ENCODE results near the gene RNU5B-1. TPM values are rescaled to one million over a fixed set of nuclear protein-coding genes. Genes with fewer than 3 reads are reported as not detected.

RNU5B-1 gene
- total RNA-seq, 1 experiment from 2014 or later, result not detected

DNA sequence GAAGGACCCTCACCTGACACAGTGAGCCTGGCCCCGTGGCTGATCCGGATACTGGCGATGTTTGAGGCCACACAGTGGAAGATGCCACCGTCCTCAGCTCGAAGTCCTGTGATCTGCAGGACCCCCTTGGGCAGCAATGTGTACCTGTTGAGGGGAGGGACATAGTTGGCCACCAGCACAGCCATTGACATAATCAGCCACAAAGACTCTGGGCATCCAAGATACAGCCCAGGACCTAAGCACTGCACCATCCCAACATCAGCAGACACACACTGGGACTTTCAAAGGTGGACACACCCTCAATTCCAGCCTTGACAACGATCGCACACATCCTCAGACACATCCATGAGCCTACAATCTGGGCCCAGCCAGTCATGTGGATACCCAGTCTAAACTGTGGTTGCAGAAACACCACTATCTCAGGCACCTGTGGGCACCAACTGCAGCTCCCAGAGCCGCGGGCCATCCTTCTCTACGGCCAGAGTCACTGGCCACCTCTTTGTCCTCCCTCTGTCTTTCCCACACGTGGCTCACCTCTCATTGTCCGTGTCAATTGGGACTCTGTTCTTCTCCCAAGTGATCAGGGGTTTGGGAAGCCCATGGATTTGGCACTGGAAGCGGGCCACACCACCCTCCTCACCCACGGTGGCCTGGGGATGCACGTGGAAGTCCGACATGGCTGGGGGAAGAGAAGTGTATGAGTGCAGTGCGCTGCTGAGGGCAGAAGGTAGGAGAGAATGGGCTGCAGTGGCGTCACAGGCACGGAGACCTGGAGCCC, 31.0 kb downstream of the RNU5B-1 start:
- H3K9me3 ChIP-seq (ENCODE audit: low read depth, low read length, poor library complexity, severe bottlenecking), result no peaks in the 10 kb centered on the region
- ChIA-PET POLR2A (ENCODE audit: low non-redundant PET) (no interaction called here), CTCF (no interaction called here)
- H3K27ac ChIP-seq (ENCODE audit: low read depth, low read length, poor library complexity, severe bottlenecking), result no peak overlapping the region
- TF ChIP-seq EZH2 (IDR thresholded peaks at IDR 0.05; ENCODE audit: borderline replicate concordance, low read depth, low read length, poor library complexity, severe bottlenecking), result no peak
- TF ChIP-seq, protein P1, sequence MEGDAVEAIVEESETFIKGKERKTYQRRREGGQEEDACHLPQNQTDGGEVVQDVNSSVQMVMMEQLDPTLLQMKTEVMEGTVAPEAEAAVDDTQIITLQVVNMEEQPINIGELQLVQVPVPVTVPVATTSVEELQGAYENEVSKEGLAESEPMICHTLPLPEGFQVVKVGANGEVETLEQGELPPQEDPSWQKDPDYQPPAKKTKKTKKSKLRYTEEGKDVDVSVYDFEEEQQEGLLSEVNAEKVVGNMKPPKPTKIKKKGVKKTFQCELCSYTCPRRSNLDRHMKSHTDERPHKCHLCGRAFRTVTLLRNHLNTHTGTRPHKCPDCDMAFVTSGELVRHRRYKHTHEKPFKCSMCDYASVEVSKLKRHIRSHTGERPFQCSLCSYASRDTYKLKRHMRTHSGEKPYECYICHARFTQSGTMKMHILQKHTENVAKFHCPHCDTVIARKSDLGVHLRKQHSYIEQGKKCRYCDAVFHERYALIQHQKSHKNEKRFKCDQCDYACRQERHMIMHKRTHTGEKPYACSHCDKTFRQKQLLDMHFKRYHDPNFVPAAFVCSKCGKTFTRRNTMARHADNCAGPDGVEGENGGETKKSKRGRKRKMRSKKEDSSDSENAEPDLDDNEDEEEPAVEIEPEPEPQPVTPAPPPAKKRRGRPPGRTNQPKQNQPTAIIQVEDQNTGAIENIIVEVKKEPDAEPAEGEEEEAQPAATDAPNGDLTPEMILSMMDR (conservative IDR thresholded peaks at IDR 0.05; ENCODE audit: low read depth, low read length), result no peak
- H3K4me3 ChIP-seq (ENCODE audit: low read depth, low read length, poor library complexity, severe bottlenecking), result no peak overlapping the region
- BruUV-seq (replicated peaks), result no TSS peak
- H3K27me3 ChIP-seq (replicated peaks; ENCODE audit: insufficient read depth, low read depth, low read length, poor library complexity), result no peaks in the 10 kb centered on the region
- H3K4me1 ChIP-seq (ENCODE audit: insufficient read depth, low read length, poor library complexity, severe bottlenecking), result peaks cover 20% of the 10 kb centered on the region
- intact Hi-C loops (cut with micrococcal nuclease; ENCODE audit: unreplicated experiment), result no loop called here
- DNase-seq (ENCODE audit: low spot score), result no peak
- H3K36me3 ChIP-seq (ENCODE audit: insufficient read depth, low read length, poor library complexity, severe bottlenecking), result no peaks in the 10 kb centered on the region

DNA sequence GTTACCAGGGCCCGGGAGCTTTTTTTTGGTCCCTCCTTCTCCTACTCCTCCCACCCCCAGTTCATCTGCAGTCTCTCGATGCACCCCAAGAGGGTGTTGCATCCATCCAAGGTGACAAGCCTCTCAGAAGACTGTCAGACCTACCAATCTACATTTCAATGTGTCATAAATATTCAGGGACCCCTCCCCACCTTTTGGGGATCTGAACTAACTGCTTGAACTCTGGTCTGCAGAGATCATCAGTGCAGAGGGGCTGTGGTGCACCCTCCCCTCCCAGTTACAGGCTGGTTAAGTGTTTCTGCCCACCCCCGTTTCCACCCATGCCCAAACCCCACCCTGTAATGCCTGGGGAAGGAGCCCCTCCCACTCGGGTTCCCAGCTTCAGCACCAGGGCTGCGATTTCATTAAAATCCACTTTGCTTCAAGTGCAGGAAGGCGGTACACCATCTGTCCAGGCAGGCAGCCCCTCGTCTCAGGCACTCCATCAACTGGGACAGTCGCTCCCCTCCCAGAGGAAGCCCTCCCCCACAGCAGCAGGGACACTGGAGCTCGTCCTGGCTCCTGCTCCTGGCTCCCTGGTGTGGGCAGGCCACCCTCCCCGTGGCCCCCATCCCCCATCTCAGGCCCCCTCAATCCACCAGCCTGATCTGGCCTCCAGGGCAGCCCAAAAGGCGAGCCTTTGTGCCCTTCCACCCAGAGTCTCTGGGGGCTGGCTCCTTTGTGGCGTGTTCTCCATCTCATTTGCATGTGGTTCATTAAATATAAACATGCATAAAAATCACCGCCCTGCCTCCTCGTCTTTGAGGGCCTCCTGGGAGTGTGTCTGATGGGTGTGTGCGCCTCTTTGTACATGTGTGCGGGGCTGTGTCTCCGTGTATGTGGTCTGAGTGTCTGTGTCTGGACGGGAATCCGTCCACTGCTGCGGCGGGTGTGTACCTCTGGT, 32.3 kb downstream of the RNU5B-1 start:
- intact Hi-C loops (cut with micrococcal nuclease; ENCODE audit: unreplicated experiment), result no loop called here
- POLR2A ChIA-PET (ENCODE audit: low non-redundant PET), result no interaction called here

DNA sequence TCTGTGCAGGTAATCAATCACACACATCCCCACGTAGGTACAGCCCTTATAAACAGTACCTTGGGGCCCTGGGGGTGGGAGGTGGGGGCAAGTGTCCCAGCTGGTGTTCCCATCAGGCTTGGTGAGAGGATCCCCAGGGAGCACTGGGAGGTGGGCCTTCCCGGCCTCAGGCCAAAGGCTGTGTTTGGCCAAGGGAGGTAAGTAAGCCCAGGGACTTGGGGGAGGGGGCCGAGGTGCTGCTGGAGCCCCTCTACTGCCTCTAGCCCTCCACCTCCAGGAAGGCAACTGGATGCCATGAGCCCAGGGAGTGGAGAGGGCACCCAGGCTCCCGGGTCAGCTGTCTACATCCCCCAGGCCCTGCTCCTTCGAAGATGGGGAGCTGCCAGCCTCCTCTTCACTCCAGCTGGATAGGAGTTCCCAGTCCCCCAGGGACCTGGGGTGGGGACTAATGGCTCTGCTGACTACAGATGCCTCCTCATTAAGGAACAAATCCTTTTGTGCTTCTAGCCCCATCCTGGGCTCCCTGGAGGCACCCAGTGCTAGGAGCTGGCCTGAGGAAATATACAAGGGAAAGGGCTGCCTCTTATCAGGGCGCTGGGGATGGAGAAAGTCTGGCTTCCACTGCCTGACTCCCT, 33.1 kb downstream of the RNU5B-1 start:
- Histone ChIP-seq H3K4me1 (ENCODE audit: insufficient read depth, low read length, poor library complexity, severe bottlenecking) (peaks cover 20% of the 10 kb centered on the region), H3K27me3 (replicated peaks; ENCODE audit: insufficient read depth, low read depth, low read length, poor library complexity) (no peaks in the 10 kb centered on the region), H3K36me3 (ENCODE audit: insufficient read depth, low read length, poor library complexity, severe bottlenecking) (no peaks in the 10 kb centered on the region), H3K9me3 (ENCODE audit: low read depth, low read length, poor library complexity, severe bottlenecking) (no peaks in the 10 kb centered on the region), H3K4me3 (ENCODE audit: low read depth, low read length, poor library complexity, severe bottlenecking) (no peak overlapping the region), H3K27ac (ENCODE audit: low read depth, low read length, poor library complexity, severe bottlenecking) (no peak overlapping the region)
- ChIA-PET CTCF (no interaction called here), POLR2A (ENCODE audit: low non-redundant PET) (no interaction called here)
- no TSS peak for BruUV-seq (replicated peaks)
- peak; percentile 52 for DNase-seq (ENCODE audit: low spot score)
- intact Hi-C loops (cut with micrococcal nuclease; ENCODE audit: unreplicated experiment), result no loop called here
- TF ChIP-seq, protein P1 (conservative IDR thresholded peaks at IDR 0.05; ENCODE audit: low read depth, low read length), result no peak
- TF ChIP-seq EZH2 (IDR thresholded peaks at IDR 0.05; ENCODE audit: borderline replicate concordance, low read depth, low read length, poor library complexity, severe bottlenecking), result no peak

More for the DNA sequence above, 32.3 kb downstream of the RNU5B-1 start:
- no peak overlapping the region for H3K27ac ChIP-seq (ENCODE audit: low read depth, low read length, poor library complexity, severe bottlenecking)
- TF ChIP-seq, protein P1 (conservative IDR thresholded peaks at IDR 0.05; ENCODE audit: low read depth, low read length), result no peak
- TF ChIP-seq EZH2 (IDR thresholded peaks at IDR 0.05; ENCODE audit: borderline replicate concordance, low read depth, low read length, poor library complexity, severe bottlenecking), result no peak
- no peaks in the 10 kb centered on the region for H3K27me3 ChIP-seq (replicated peaks; ENCODE audit: insufficient read depth, low read depth, low read length, poor library complexity)
- H3K4me3 ChIP-seq (ENCODE audit: low read depth, low read length, poor library complexity, severe bottlenecking), result no peak overlapping the region
- H3K9me3 ChIP-seq (ENCODE audit: low read depth, low read length, poor library complexity, severe bottlenecking), result no peaks in the 10 kb centered on the region
- peak; percentile 17 for DNase-seq (ENCODE audit: low spot score)
- no peaks in the 10 kb centered on the region for H3K36me3 ChIP-seq (ENCODE audit: insufficient read depth, low read length, poor library complexity, severe bottlenecking)
- peaks cover 20% of the 10 kb centered on the region for H3K4me1 ChIP-seq (ENCODE audit: insufficient read depth, low read length, poor library complexity, severe bottlenecking)
- CTCF ChIA-PET, result no interaction called here
- BruUV-seq (replicated peaks), result no TSS peak
